HEK293T (cell line): ENCODE results near the gene GCNT2.
"Not testable (repeated sequence)": the region's sequence is repeated elsewhere in the genome, so short reads cannot be mapped to it uniquely, and the experiment has no call there.

Source experiments
- CTCF ChIA-PET: fragments of 350-600 bp; formaldehyde crosslinking; extraction: SDS; loops from one replicate; lab custom pipeline; 2021; ENCODE audit warnings: antibody characterized with exemption, inconsistent platforms; lab: Yijun Ruan, JAX
- POLR2A ChIA-PET: fragments of 350-600 bp; formaldehyde crosslinking; extraction: SDS; loops from one replicate; lab custom pipeline; 2020; ENCODE audit warnings: antibody characterized with exemption, inconsistent platforms; lab: Yijun Ruan, JAX
- DNase-seq: peaks from one replicate; pipeline ENCODE4 v3.0.0; 2012; ENCODE audit warnings: mixed read lengths; ENCODE audit errors: extremely low spot score
- ARNT ChIP-seq: fragments of 450-650 bp; IDR thresholded peaks from 2 replicates; pipeline ENCODE4 v1.6.1; 2017; ENCODE audit warnings: mild to moderate bottlenecking
- BHLHE40 ChIP-seq: fragments of 450-650 bp; IDR thresholded peaks from 2 replicates; pipeline ENCODE4 v1.6.1; 2016; ENCODE audit warnings: mild to moderate bottlenecking, moderate library complexity, borderline replicate concordance
- CTBP1 ChIP-seq: fragments of 450-650 bp; IDR thresholded peaks from 2 replicates; pipeline ENCODE4 v1.6.1; 2016; ENCODE audit warnings: borderline replicate concordance
- ELF4 ChIP-seq: fragments of 450-650 bp; IDR thresholded peaks from 2 replicates; pipeline ENCODE4 v1.6.1; 2017; ENCODE audit warnings: antibody characterized with exemption
- FOXA1 ChIP-seq: fragments of 450-650 bp; IDR thresholded peaks from 2 replicates; pipeline ENCODE4 v1.6.1; 2016; ENCODE audit warnings: mild to moderate bottlenecking
- FOXK2 ChIP-seq: fragments of 450-650 bp; IDR thresholded peaks from 2 replicates; pipeline ENCODE4 v1.6.1; 2016; ENCODE audit warnings: mild to moderate bottlenecking
- FOXM1 ChIP-seq: fragments of 450-650 bp; IDR thresholded peaks from 2 replicates; pipeline ENCODE4 v1.6.1; 2017; ENCODE audit warnings: mild to moderate bottlenecking, borderline replicate concordance
- HDGF ChIP-seq: fragments of 450-650 bp; IDR thresholded peaks from 2 replicates; pipeline ENCODE4 v1.6.1; 2017; ENCODE audit warnings: antibody characterized with exemption, borderline replicate concordance
- L3MBTL2 ChIP-seq: fragments of 450-650 bp; conservative IDR thresholded peaks from 2 replicates; pipeline ENCODE4 v1.6.1; 2016; ENCODE audit warnings: mild to moderate bottlenecking
- LEF1 ChIP-seq: fragments of 450-650 bp; IDR thresholded peaks from 2 replicates; pipeline ENCODE4 v1.6.1; 2017; ENCODE audit warnings: mild to moderate bottlenecking, borderline replicate concordance
- NFRKB ChIP-seq: fragments of 450-650 bp; IDR thresholded peaks from 2 replicates; pipeline ENCODE4 v1.6.1; 2016; ENCODE audit warnings: mild to moderate bottlenecking, moderate library complexity
- PKNOX1 ChIP-seq: fragments of 450-650 bp; IDR thresholded peaks from 2 replicates; pipeline ENCODE4 v1.6.1; 2016
- SP1 ChIP-seq: fragments of 450-650 bp; IDR thresholded peaks from 2 replicates; pipeline ENCODE4 v1.6.1; 2017
- SUZ12 ChIP-seq: fragments of 450-650 bp; IDR thresholded peaks from 2 replicates; pipeline ENCODE4 v1.6.1; 2016; ENCODE audit warnings: mild to moderate bottlenecking
- TARDBP ChIP-seq: fragments of 450-650 bp; IDR thresholded peaks from 2 replicates; pipeline ENCODE4 v1.6.1; 2016
- ZNF384 ChIP-seq: fragments of 450-650 bp; IDR thresholded peaks from 2 replicates; pipeline ENCODE4 v1.6.1; 2016

Gene GCNT2

GRCh38 chr6:10613077-10613476, 91.9 kb downstream of the GCNT2 start:
- no peak for DNase-seq
- CTCF ChIA-PET = interaction anchor here (0.6 kb wide), 2 partner anchors 40 to 156 kb away, joined by 4 read pairs; no protein-coding TSS in a partner anchor
- TF ChIP-seq BHLHE40 (no peak), TARDBP (no peak), LEF1 (no peak), CTBP1 (no peak), FOXM1 (no peak), SUZ12 (no peak), ELF4 (no peak), ZNF384 (no peak), L3MBTL2 (no peak), SP1 (no peak), PKNOX1 (no peak), FOXA1 (no peak), HDGF (no peak), NFRKB (no peak), FOXK2 (no peak), ARNT (no peak)
- POLR2A ChIA-PET = interaction anchor here (0.8 kb wide), 1 partner anchor 57 kb away, joined by 4 read pairs; no protein-coding TSS in a partner anchor

GRCh38 chr6:10613723-10614122, 92.6 kb downstream of the GCNT2 start:
- CTCF ChIA-PET = no interaction called here
- no peak for DNase-seq
- POLR2A ChIA-PET = no interaction called here

DNA sequence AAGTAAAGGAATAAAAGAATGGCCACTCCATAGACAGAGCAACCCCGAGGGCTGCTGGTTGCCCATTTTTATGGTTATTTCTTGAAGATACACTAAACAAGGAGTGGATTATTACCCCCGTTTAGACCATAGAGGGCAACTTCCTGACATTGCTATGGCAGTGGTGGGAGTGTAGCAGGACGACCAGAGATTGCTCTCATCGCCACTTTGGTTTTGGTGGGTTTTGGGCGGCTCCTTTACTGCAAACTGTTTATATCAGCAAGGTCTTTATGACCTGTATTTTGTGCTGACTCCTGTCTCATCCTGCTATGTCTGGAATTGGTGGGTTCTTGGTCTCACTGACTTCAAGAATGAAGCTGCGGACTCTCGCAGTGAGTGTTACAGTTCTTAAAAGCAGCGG, 94.5 kb downstream of the GCNT2 start:
- TF ChIP-seq PKNOX1 = no peak
- no peak for TF ChIP-seq FOXM1
- no peak for TF ChIP-seq HDGF
- TF ChIP-seq CTBP1 = no peak
- TF ChIP-seq SUZ12 = no peak
- TF ChIP-seq ARNT = no peak
- TF ChIP-seq FOXA1 = no peak
- TF ChIP-seq FOXK2 = no peak
- no peak for TF ChIP-seq SP1
- no peak for TF ChIP-seq BHLHE40
- DNase-seq = no peak
- ChIA-PET POLR2A (no interaction called here), CTCF (no interaction called here)

More at GRCh38 chr6:10613723-10614122, 92.6 kb downstream of the GCNT2 start:
- TF ChIP-seq NFRKB (no peak), PKNOX1 (no peak), FOXM1 (no peak), SP1 (no peak), L3MBTL2 (no peak), BHLHE40 (no peak), SUZ12 (no peak), ELF4 (no peak), HDGF (no peak), ARNT (no peak), ZNF384 (no peak)

DNA sequence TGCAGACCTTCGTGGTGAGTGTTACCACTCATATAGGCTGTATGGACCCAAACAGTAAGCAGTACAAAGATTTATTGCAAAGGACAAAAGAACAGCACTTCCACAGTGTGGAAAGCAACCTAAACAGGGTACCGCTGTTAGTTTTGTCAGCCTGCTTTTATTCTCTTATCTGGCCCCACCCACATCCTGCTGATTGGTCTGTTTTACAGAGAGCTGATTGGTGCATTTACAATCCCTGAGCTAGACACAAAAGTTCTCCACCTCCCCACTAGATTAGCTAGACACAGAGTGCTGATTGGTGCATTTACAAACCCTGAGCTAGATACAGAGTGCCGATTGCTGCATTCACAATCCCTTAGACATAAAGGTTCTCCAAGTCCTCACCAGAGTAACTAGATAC, 95.1 kb downstream of the GCNT2 start:
- DNase-seq, POLR2A ChIA-PET, CTCF ChIA-PET: not testable (repeated sequence)

- no peak for DNase-seq
- TF ChIP-seq FOXK2 = no peak
- no peak for TF ChIP-seq NFRKB
- no peak for TF ChIP-seq LEF1
- TF ChIP-seq SUZ12 = no peak
- no peak for TF ChIP-seq FOXA1
- no peak for TF ChIP-seq L3MBTL2
- TF ChIP-seq SP1 = no peak
- no peak for TF ChIP-seq CTBP1
- no peak for TF ChIP-seq ZNF384
- TF ChIP-seq BHLHE40 = no peak
- no peak for TF ChIP-seq FOXM1
- TF ChIP-seq TARDBP = no peak
- TF ChIP-seq PKNOX1 = no peak
- no peak for TF ChIP-seq HDGF
- CTCF ChIA-PET = no interaction called here
- POLR2A ChIA-PET = no interaction called here
Measured at GRCh38 chr6:10617008-10617696, 96.0 kb downstream of the GCNT2 start.

- POLR2A ChIA-PET = no interaction called here
- DNase-seq = no peak
- CTCF ChIA-PET = interaction anchor here (0.6 kb wide), 1 partner anchor 1607 kb away, joined by 3 read pairs; no protein-coding TSS in a partner anchor
- no peak for TF ChIP-seq BHLHE40
- TF ChIP-seq TARDBP = no peak
- no peak for TF ChIP-seq ZNF384
- TF ChIP-seq NFRKB = no peak
- TF ChIP-seq ARNT = no peak
- TF ChIP-seq FOXK2 = no peak
- TF ChIP-seq PKNOX1 = no peak
- no peak for TF ChIP-seq CTBP1
- TF ChIP-seq FOXM1 = no peak
- TF ChIP-seq HDGF = no peak
- TF ChIP-seq LEF1 = no peak
- no peak for TF ChIP-seq FOXA1
- no peak for TF ChIP-seq L3MBTL2
Measured at GRCh38 chr6:10618409-10618808, 97.3 kb downstream of the GCNT2 start.
